HEK293 (cell line): ENCODE measurements around the gene DLX5.

Source experiments
- ZBTB48 ChIP-seq: fragments of 450-650 bp; formaldehyde crosslinking; IDR thresholded peaks from 2 replicates; pipeline ENCODE4 v1.5.1; 2016; ENCODE audit warnings: missing biosample characterization, missing genetic modification characterization
- ZFP3 ChIP-seq: fragments of 450-650 bp; formaldehyde crosslinking; IDR thresholded peaks from 2 replicates; pipeline ENCODE4 v1.5.1; 2016; ENCODE audit warnings: low read depth, missing biosample characterization, missing genetic modification characterization
- ZNF530 ChIP-seq: fragments of 450-650 bp; formaldehyde crosslinking; IDR thresholded peaks from 2 replicates; pipeline ENCODE4 v1.5.1; 2016; ENCODE audit warnings: low read depth, missing biosample characterization, missing genetic modification characterization
- ZNF571 ChIP-seq: fragments of 450-650 bp; formaldehyde crosslinking; IDR thresholded peaks from 2 replicates; pipeline ENCODE4 v1.5.0; 2017; ENCODE audit warnings: missing biosample characterization, missing genetic modification characterization
- ZNF621 ChIP-seq: fragments of 450-650 bp; formaldehyde crosslinking; IDR thresholded peaks from 2 replicates; pipeline ENCODE4 v1.5.1; 2017; ENCODE audit warnings: missing biosample characterization, missing genetic modification characterization
- ZNF654 ChIP-seq: fragments of 450-650 bp; formaldehyde crosslinking; IDR thresholded peaks from 2 replicates; pipeline ENCODE4 v1.5.1; 2016; ENCODE audit warnings: low read depth, missing biosample characterization, missing genetic modification characterization
- ZNF670 ChIP-seq: fragments of 450-650 bp; formaldehyde crosslinking; IDR thresholded peaks from 2 replicates; pipeline ENCODE4 v1.5.1; 2016; ENCODE audit warnings: missing biosample characterization, missing genetic modification characterization, low read depth
- ZNF768 ChIP-seq: fragments of 450-650 bp; formaldehyde crosslinking; IDR thresholded peaks from 2 replicates; pipeline ENCODE4 v1.5.1; 2018; ENCODE audit warnings: missing biosample characterization, mild to moderate bottlenecking, missing genetic modification characterization
- ZNF791 ChIP-seq: fragments of 450-650 bp; formaldehyde crosslinking; IDR thresholded peaks from 2 replicates; pipeline ENCODE4 v1.5.1; 2016; ENCODE audit warnings: missing biosample characterization, missing genetic modification characterization
- ZSCAN16 ChIP-seq: fragments of 450-650 bp; formaldehyde crosslinking; IDR thresholded peaks from 2 replicates; pipeline ENCODE4 v1.5.1; 2016; ENCODE audit warnings: missing biosample characterization, missing genetic modification characterization
- TF ChIP-seq, protein P1 (sequence below): fragments of 450-650 bp; formaldehyde crosslinking; IDR thresholded peaks from 2 replicates; pipeline ENCODE4 v1.5.1; 2016; ENCODE audit warnings: missing biosample characterization, missing genetic modification characterization
- TF ChIP-seq, protein P2 (sequence below): fragments of 450-650 bp; formaldehyde crosslinking; IDR thresholded peaks from 2 replicates; pipeline ENCODE4 v1.5.1; 2016; ENCODE audit warnings: missing biosample characterization, missing genetic modification characterization

DNA sequence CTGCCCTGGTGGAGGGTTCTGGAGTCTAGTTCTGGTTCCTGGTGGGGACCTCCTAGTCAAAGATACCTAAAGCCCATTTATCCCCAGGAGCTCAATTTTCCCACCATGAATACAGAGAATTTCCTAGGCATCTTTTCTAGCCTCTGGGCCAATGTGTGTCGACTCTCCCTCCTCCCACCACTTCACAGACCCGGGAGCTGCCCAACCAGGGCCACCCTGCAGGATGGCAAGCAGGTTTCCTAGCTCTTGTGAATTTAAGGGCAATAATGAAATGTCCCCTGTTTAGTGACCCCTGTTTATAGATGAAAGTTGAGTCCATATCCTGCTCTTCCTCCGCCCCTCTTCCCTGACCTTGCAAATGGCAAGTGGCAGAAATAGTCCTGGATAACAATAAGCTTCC is 9.4 kb downstream of the DLX5 start:
- TF ChIP-seq ZFP3 (tag by site-specific recombination): no peak
- no peak for TF ChIP-seq ZNF654 (tag by site-specific recombination)
- TF ChIP-seq, protein P1, sequence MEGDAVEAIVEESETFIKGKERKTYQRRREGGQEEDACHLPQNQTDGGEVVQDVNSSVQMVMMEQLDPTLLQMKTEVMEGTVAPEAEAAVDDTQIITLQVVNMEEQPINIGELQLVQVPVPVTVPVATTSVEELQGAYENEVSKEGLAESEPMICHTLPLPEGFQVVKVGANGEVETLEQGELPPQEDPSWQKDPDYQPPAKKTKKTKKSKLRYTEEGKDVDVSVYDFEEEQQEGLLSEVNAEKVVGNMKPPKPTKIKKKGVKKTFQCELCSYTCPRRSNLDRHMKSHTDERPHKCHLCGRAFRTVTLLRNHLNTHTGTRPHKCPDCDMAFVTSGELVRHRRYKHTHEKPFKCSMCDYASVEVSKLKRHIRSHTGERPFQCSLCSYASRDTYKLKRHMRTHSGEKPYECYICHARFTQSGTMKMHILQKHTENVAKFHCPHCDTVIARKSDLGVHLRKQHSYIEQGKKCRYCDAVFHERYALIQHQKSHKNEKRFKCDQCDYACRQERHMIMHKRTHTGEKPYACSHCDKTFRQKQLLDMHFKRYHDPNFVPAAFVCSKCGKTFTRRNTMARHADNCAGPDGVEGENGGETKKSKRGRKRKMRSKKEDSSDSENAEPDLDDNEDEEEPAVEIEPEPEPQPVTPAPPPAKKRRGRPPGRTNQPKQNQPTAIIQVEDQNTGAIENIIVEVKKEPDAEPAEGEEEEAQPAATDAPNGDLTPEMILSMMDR (tag by site-specific recombination): no peak
- no peak for TF ChIP-seq ZNF791 (tag by site-specific recombination)
- no peak for TF ChIP-seq ZNF530
- no peak for TF ChIP-seq ZNF621 (tag by site-specific recombination)
- no peak for TF ChIP-seq ZBTB48
- no peak for TF ChIP-seq ZNF670 (tag by site-specific recombination)
- TF ChIP-seq, protein P2, sequence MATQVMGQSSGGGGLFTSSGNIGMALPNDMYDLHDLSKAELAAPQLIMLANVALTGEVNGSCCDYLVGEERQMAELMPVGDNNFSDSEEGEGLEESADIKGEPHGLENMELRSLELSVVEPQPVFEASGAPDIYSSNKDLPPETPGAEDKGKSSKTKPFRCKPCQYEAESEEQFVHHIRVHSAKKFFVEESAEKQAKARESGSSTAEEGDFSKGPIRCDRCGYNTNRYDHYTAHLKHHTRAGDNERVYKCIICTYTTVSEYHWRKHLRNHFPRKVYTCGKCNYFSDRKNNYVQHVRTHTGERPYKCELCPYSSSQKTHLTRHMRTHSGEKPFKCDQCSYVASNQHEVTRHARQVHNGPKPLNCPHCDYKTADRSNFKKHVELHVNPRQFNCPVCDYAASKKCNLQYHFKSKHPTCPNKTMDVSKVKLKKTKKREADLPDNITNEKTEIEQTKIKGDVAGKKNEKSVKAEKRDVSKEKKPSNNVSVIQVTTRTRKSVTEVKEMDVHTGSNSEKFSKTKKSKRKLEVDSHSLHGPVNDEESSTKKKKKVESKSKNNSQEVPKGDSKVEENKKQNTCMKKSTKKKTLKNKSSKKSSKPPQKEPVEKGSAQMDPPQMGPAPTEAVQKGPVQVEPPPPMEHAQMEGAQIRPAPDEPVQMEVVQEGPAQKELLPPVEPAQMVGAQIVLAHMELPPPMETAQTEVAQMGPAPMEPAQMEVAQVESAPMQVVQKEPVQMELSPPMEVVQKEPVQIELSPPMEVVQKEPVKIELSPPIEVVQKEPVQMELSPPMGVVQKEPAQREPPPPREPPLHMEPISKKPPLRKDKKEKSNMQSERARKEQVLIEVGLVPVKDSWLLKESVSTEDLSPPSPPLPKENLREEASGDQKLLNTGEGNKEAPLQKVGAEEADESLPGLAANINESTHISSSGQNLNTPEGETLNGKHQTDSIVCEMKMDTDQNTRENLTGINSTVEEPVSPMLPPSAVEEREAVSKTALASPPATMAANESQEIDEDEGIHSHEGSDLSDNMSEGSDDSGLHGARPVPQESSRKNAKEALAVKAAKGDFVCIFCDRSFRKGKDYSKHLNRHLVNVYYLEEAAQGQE (tag by site-specific recombination): no peak
- no peak for TF ChIP-seq ZSCAN16 (tag by site-specific recombination)
- no peak for TF ChIP-seq ZNF571 (tag by site-specific recombination)
- TF ChIP-seq ZNF768 (tag by site-specific recombination): no peak
